Nephron (organoid): ENCODE measurements around the gene GALNT2.

ENCODE experiments used
- H3K27ac Mint-ChIP-seq, 3 experiments: 2 replicates each; pipeline ENCODE4 v1.8.0; 2020; ENCODE audit warnings: mixed read lengths in 3 of 3, mild to moderate bottlenecking in 2 of 3, moderate library complexity in 1 of 3
- H3K27me3 Mint-ChIP-seq: 2 replicates; pipeline ENCODE4 v1.8.0; 2021; ENCODE audit warnings: low read depth, mild to moderate bottlenecking, moderate library complexity, mixed read lengths
- H3K36me3 Mint-ChIP-seq: 2 replicates; pipeline ENCODE4 v1.8.0; 2020; ENCODE audit warnings: low read depth, mixed read lengths
- H3K4me1 Mint-ChIP-seq: 2 replicates; pipeline ENCODE4 v1.8.0; 2020; ENCODE audit warnings: mixed read lengths
- H3K4me3 Mint-ChIP-seq, 3 experiments: 2 replicates each; pipeline ENCODE4 v1.8.0; 2020; ENCODE audit warnings: mild to moderate bottlenecking in 3 of 3, mixed read lengths in 3 of 3, moderate library complexity in 2 of 3
- H3K9me3 Mint-ChIP-seq: 2 replicates; pipeline ENCODE4 v1.8.0; 2020; ENCODE audit warnings: mixed read lengths
- CTCF ChIP-seq, 3 experiments: fragments of 200-600 bp; sonication (generic); IDR thresholded peaks; one replicate each; pipeline ENCODE4 v1.5.0; 2021; ENCODE audit warnings: antibody characterized with exemption in 3 of 3; ENCODE audit not compliant: unreplicated experiment in 3 of 3

Gene GALNT2

GRCh38 chr1:230199554-230199953 lies 132.5 kb downstream of the GALNT2 start:
- peaks cover 7% of the 10 kb centered on the region for H3K27me3 Mint-ChIP-seq
- H3K4me3 Mint-ChIP-seq, result no peak overlapping the region
- no peaks in the 10 kb centered on the region for H3K9me3 Mint-ChIP-seq
- peaks cover 17% of the 10 kb centered on the region for H3K36me3 Mint-ChIP-seq
- no peak overlapping the region for H3K27ac Mint-ChIP-seq
- H3K4me1 Mint-ChIP-seq, result peaks cover 22% of the 10 kb centered on the region
- no peak for TF ChIP-seq CTCF (IDR thresholded peaks at IDR 0.05; ENCODE audit: unreplicated experiment in 3 of 3)

DNA sequence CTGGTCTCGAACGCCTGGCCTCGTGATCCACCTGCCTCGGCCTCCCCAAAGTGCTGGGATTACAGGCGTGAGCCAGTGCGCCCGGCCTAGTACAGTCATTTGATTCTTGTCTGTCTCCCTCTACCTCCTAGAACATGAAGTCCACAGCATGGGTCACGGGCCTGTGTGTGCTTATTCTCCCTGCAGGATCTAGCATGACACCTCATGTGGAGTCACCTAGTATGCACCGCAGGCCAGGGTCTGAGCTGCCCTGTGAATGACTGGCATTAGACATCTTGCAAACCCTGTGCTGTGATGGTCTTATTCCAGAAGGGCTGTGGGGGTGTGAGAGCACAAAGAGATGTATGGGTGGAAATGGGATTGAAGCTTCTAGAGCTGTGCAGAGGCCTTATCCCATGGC lies 133.2 kb downstream of the GALNT2 start:
- H3K36me3 Mint-ChIP-seq, result peaks cover 21% of the 10 kb centered on the region
- no peak overlapping the region for H3K4me3 Mint-ChIP-seq
- H3K4me1 Mint-ChIP-seq, result peaks cover 22% of the 10 kb centered on the region
- no peak overlapping the region for H3K27ac Mint-ChIP-seq
- no peak for TF ChIP-seq CTCF (IDR thresholded peaks at IDR 0.05; ENCODE audit: unreplicated experiment in 3 of 3)
- no peaks in the 10 kb centered on the region for H3K9me3 Mint-ChIP-seq
- H3K27me3 Mint-ChIP-seq, result peaks cover 7% of the 10 kb centered on the region

DNA sequence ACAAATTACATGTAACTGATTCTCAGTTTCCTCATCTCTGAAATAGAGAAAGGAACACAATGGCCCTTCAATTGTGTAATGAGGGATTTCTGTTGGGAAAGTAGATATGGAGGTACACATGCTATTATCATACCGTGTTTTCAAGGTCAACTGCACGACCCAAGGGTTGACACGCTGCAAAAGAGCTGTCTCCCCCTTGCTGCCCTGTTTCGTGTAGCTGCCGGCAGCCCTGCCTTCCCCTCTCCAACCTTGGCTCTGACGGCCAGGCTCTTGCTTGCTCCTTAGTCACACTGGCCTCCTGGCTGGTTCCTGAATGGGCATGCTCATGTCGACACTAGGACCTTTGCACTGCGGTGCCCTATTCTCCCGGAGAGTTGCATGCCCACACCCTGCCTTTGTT lies 134.4 kb downstream of the GALNT2 start:
- Mint-ChIP-seq H3K36me3 (peaks cover 25% of the 10 kb centered on the region), H3K4me3 (no peak overlapping the region), H3K27ac (no peak overlapping the region), H3K4me1 (peaks cover 34% of the 10 kb centered on the region), H3K27me3 (peaks cover 4% of the 10 kb centered on the region), H3K9me3 (no peaks in the 10 kb centered on the region)
- TF ChIP-seq CTCF (IDR thresholded peaks at IDR 0.05; ENCODE audit: unreplicated experiment in 3 of 3), result no peak

GRCh38 chr1:230204842-230205241 lies 137.8 kb downstream of the GALNT2 start:
- no peak overlapping the region for H3K4me3 Mint-ChIP-seq
- no peaks in the 10 kb centered on the region for H3K9me3 Mint-ChIP-seq
- H3K27ac Mint-ChIP-seq, result peak overlapping the region; percentile 30 to 61 (median 54)
- H3K36me3 Mint-ChIP-seq, result peaks cover 29% of the 10 kb centered on the region
- TF ChIP-seq CTCF (IDR thresholded peaks at IDR 0.05; ENCODE audit: unreplicated experiment in 3 of 3), result no peak
- no peaks in the 10 kb centered on the region for H3K27me3 Mint-ChIP-seq
- peaks cover 49% of the 10 kb centered on the region for H3K4me1 Mint-ChIP-seq

GRCh38 chr1:230205719-230206198 lies 138.7 kb downstream of the GALNT2 start:
- H3K27ac Mint-ChIP-seq, result peak overlapping the region in 2 of 3 experiments; percentile 30 to 47
- H3K4me3 Mint-ChIP-seq, result no peak overlapping the region
- no peaks in the 10 kb centered on the region for H3K27me3 Mint-ChIP-seq
- TF ChIP-seq CTCF (IDR thresholded peaks at IDR 0.05; ENCODE audit: unreplicated experiment in 3 of 3), result no peak
- peaks cover 29% of the 10 kb centered on the region for H3K36me3 Mint-ChIP-seq
- peaks cover 56% of the 10 kb centered on the region for H3K4me1 Mint-ChIP-seq
- no peaks in the 10 kb centered on the region for H3K9me3 Mint-ChIP-seq

GRCh38 chr1:230206207-230206606 lies 139.2 kb downstream of the GALNT2 start:
- H3K4me1 Mint-ChIP-seq, result peaks cover 57% of the 10 kb centered on the region
- no peaks in the 10 kb centered on the region for H3K27me3 Mint-ChIP-seq
- no peak for TF ChIP-seq CTCF (IDR thresholded peaks at IDR 0.05; ENCODE audit: unreplicated experiment in 3 of 3)
- no peak overlapping the region for H3K4me3 Mint-ChIP-seq
- H3K9me3 Mint-ChIP-seq, result no peaks in the 10 kb centered on the region
- peaks cover 29% of the 10 kb centered on the region for H3K36me3 Mint-ChIP-seq
- H3K27ac Mint-ChIP-seq, result peak overlapping the region in 2 of 3 experiments; percentile 30 to 47
